GM18519 (cell line): Measurements from ENCODE around the gene MXD1.
"Not testable (repeated sequence)": the region's sequence is repeated elsewhere in the genome, so short reads cannot be mapped to it uniquely, and the experiment has no call there.

Experiments
- ATAC-seq: cut with Tn5 transposase; IDR thresholded peaks from one replicate; pipeline ENCODE4 v1.9.1; 2021; ENCODE audit warnings: mild to moderate bottlenecking, moderate library complexity; ENCODE audit not compliant: unreplicated experiment, low FRiP score

Gene MXD1

GRCh38 chr2:69950671-69951070, 35.8 kb downstream of the MXD1 start:
- not testable (repeated sequence) for ATAC-seq

- ATAC-seq = no peak
These were observed 37.6 kb downstream of the MXD1 start for GRCh38 chr2:69952336-69953115.

DNA sequence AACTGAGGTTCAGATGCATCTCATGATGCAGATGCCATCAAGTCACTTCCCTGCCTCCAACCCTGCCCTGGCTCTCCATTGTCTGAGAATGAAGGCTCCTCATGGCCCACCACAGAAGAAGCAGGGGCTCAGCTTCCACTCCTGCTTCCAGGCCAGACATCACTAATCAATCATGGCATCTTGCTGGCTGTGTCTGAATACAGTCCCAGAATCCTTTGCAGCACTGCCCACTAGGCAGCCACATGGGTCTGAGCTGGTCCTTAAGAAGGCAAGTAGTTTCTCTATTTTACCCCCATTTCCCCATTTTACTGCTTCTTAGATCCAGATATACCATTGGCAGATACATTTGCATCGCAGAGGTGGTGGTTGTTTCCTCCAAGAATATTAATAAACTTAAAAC, 39.2 kb downstream of the MXD1 start:
- ATAC-seq = no peak

DNA sequence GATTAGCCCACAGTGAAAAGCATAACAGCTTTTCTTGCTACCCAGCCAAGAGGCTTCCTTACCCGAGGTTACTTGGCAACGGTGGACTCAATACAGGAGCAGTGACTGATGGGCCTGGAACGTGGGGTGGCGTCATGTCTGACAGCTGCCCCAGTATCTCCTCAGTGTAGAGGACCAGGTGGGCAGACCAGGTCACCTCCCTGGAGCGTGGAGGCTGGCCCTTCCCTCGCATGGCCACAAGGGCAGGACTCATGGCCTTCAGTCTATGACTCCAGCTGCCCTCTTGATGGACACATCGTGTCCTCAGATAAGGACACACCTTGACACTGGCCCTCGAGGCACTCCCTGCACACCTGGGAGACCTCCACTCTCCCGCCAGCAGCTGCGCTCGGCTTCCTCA, 40.1 kb downstream of the MXD1 start:
- no peak for ATAC-seq

DNA sequence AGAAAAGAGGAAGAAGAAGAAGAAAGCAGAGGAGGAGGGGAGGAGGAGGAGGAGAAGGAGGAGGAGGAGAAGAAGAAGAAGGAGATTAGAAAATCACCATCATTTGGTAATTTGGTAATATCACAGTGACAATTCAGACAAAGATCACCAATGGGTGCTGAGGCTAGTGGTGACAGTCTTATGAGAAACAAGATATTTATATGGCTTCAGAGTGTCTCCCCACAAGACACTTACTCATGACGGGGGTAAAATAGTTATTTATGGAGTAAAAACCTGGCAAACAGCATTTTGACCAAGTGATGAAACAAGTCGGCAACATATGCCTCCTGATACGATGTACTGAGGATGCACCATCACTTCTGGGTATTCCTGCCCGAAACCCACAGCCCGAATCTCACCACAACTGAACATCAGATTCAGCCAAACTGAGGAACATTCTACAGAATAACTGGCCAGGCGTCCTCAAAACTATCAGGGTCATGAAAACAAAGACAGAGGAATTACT, 41.6 kb downstream of the MXD1 start:
- no peak for ATAC-seq

- ATAC-seq = no peak
These were observed 43.1 kb downstream of the MXD1 start for GRCh38 chr2:69957965-69958364.

DNA sequence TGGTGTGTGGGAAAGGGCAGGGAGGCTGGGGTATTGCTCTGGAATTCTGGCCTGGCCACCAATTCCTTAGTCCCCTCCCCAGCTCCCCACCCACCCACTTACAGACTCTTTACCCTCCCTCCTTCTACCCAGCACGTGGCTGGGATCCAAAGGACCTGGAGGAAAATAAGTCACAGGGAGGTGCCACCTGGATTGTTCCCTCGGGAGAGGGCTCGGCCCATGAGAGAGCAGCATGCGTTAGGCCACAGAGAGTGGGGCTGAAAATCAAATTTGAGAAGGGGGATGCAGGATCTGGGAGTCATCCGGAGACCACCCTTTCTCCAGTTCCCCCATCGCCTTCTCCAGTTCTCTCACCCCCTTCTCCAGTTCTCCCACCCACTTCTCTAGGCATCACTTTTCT, 43.6 kb downstream of the MXD1 start:
- no peak for ATAC-seq

- ATAC-seq = no peak
These were observed 44.5 kb downstream of the MXD1 start for GRCh38 chr2:69959425-69959824.

- ATAC-seq = no peak
These were observed 45.9 kb downstream of the MXD1 start for GRCh38 chr2:69960821-69961220.

- no peak for ATAC-seq
These were observed 46.6 kb downstream of the MXD1 start, which contains the start of gene ASPRV1 for GRCh38 chr2:69961496-69961895. Gene ASPRV1 (minus strand): TSS chr2:69961631. CDS start chr2:69961436, 195 bp downstream.

- ATAC-seq = no peak
These were observed 48.2 kb downstream of the MXD1 start for GRCh38 chr2:69962986-69963730.

DNA sequence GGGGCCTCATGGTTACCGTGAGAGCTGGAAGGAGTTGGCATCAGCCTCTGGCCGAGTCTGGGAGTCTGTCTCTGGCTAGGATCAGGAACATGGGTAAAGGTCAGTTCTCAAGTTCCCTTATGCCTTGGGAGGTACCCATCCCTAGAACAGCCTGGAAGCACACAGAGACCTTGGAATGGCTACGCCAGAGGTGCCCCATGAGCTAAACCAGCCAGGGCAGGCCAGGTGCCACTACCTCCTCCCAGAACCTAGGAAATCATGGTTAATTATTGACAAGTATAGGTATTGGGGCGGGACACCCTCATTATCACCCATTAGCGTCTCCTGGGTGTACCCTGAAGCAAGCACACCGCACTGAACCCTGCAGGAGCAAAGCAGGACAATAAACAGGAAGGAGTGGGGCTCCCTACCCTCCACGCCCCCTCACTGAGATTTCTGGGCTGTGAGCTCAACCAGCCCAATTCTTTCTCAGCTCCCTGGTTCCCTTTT, 49.5 kb downstream of the MXD1 start:
- no peak for ATAC-seq

- ATAC-seq = no peak
These were observed 51.0 kb downstream of the MXD1 start for GRCh38 chr2:69965756-69966445.

DNA sequence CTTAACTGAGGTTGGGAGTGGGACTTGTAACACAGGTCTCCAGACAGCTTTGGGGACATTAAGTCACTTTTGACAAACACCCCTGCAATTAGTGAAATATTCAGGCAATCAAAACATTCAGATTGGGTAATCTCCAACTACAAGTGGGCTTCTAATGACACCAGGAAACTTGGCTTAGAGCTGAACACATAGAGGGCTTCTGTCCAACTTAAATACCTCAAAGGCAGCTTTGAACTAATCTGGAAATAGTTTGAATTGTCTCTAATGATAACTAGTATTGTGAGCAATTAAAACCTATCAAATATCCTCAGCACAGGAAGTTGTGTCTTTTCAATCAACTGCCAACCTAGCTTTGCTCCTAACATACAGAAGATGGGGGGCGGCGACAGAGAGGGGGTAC, 51.6 kb downstream of the MXD1 start:
- no peak for ATAC-seq

DNA sequence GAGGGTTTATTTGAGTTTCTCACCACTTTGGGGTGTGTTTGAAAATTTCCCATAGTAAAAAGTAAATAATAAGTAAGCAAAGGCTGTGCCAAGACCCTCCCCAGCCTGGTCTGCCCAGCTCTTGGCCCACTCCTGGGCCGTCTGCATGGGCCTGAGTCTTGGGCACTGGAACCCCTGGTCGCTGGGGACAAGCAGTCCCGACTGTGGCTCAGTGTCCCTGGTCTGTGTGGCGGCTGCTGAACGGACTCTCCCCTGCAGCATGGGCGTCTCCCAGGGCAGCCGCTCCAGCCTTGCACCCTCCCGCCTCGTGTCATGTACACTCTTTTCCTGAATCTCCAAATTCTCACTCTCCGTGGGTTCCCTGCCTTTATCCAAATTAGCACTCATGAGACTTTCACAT, 53.7 kb downstream of the MXD1 start:
- ATAC-seq = no peak

- no peak for ATAC-seq
These were observed 54.4 kb downstream of the MXD1 start for GRCh38 chr2:69969126-69969983.

- ATAC-seq = no peak
These were observed 55.1 kb downstream of the MXD1 start for GRCh38 chr2:69969991-69970390.

DNA sequence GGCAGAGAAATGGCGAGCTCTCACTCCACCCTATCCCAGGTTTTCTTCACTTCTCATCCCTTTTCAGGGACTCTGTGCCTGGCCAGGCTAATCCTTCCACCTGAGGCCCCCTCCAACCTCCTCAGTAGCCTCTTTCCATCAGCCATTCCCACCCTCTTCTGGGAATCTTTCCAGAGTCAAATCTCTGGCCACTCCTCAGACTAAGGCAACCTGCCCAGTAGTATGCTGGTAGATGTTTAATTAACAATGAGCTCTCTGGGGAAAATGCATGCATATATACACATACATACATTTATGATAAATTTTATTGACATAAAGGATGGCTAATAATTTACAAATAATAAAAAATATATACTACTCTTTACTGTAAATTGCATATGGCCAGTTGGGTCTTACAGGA, 57.9 kb downstream of the MXD1 start:
- no peak for ATAC-seq

DNA sequence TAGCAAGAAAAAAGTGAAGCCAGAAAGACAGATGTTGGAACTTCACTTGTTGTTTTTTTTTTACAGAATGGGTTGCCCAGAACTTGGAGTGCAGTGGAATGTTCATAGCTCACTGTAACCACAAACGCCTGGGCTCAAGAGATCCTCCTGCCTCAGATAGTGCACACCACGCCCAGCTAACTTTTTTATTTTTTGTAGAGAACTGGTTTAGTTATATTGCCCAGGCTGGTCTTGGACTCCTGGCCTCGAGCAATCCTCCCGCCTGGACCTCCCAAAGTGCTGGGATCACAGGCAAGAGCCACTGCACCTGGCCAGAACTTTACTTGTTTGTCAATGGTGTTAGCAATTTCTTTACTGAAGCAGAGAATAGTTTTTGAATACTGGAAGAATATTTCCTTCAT, 58.4 kb downstream of the MXD1 start:
- no peak for ATAC-seq
